NAMALWA (cell line): ENCODE measurements around the gene NDUFB6.
"Not testable (repeated sequence)": the region's sequence is repeated elsewhere in the genome, so short reads cannot be mapped to it uniquely, and the experiment has no call there.

ENCODE experiments used
- DNase-seq: peaks from one replicate; pipeline ENCODE4 v3.0.0-alpha.2; 2015; ENCODE audit warnings: low spot score

The NDUFB6 gene

DNA sequence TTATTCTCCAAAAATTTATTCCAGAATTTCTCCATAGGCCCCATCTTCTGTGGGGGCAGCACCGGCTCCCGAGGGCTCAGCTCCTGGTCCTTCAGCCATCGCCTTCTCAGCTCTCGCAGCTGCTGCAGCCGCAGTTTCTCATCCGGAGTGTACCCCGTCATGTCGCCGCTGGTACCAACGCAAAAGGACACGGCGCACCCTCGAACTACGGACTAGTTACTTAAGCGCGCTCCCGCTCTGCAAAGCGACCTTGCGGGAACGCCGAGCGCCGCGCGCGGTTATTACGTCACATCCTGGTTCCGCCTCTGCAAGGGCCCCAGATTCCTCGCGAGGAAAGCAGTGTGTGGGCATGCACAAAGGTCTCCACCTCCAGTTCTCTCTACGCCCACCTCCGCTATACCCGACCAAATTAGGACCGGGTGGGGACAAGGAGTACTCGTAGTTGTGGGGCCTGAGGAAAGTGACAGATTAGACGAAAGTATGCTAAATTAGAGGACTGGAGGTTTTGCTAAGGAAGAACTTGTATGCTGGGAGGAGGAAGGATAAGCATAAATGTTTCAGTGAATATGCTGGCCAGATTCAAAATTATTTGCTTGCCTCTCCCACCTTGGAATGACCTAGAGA, at the start of gene NDUFB6:
Gene NDUFB6 (minus strand): TSS at position 260 of the 624 bp plus-strand sequence. CDS start 99 bp downstream, at position 161.
- peak; percentile 98 for DNase-seq

- no peak for DNase-seq
Observed at GRCh38 chr9:32618261-32618660, 45.3 kb upstream of the NDUFB6 start.

GRCh38 chr9:32606811-32607210, 33.9 kb upstream of the NDUFB6 start:
- no peak for DNase-seq

- DNase-seq: no peak
Observed at GRCh38 chr9:32603914-32604852, 31.2 kb upstream of the NDUFB6 start.

- not testable (repeated sequence) for DNase-seq
Observed at GRCh38 chr9:32599021-32599420, 26.1 kb upstream of the NDUFB6 start.

DNA sequence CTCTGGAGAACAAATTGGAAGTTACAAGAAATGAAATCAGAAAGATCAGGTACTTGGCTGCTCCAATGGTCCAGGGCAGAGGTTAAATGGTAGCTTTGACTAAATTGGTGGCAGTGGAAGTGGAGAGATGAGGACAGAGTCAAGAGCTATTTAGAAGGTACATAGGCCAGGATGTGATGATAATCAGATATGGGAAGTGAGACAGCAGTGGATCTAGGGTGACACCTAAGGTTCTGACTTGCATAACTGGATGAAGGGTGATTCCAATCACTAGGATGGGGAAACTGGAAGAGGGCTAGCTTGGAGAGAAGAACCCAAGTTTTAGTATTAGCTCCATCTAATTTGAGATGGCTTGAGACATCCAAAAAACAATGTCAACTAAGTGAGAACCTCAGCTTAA, 24.0 kb upstream of the NDUFB6 start:
- no peak for DNase-seq

GRCh38 chr9:32596096-32596865, 23.3 kb upstream of the NDUFB6 start:
- DNase-seq: no peak

DNA sequence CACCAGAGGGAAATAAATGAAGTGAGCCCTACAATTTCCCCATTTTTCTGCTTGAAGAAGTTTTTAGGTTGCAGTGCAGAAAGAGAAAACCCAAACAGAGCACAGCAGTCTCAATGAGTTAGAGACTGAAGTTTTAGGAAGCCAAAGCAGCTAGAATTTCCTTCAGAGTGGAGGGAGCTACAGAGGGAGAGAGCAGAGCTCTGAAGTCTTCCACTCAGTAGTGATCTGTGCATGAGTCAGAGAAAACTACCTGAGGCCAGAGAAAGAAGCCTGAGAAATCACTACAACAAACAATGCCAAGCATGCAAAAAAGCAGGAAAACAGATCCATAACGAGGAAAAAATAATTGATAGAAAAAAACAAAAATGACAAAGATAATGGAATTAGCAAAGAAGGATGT, 17.9 kb upstream of the NDUFB6 start:
- no peak for DNase-seq

GRCh38 chr9:32590476-32590875, 17.5 kb upstream of the NDUFB6 start:
- DNase-seq: no peak

DNA sequence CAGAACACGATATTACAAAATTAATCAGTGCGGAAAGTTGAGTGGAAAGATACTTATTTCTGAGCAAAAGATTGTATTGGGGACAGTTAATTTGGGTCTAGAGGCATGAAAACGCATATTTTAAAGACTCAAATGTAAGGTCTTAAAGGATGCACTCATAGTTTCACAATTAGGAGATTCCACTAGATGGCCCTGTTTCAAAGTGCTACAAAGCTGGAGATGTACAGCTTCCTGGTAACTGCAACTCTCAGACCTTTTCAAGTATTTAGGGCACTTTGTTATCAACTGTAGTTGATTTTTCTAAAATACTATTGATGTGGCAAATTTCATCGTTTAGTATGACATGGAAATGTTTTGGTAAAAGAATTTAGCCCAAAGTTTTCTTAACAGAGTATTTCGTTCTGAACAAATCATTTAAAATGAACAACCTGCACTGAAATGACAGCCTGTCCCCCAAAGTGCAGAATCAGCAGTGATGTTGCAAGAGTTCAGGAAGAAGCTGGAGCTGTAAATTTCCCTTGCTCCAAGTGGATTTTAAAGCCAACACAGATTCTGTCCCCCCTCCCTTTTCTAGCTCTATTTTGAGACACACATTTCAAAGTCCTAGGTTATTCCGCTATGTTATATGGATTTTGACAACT, 16.2 kb upstream of the NDUFB6 start:
- DNase-seq: peak; percentile 64

DNA sequence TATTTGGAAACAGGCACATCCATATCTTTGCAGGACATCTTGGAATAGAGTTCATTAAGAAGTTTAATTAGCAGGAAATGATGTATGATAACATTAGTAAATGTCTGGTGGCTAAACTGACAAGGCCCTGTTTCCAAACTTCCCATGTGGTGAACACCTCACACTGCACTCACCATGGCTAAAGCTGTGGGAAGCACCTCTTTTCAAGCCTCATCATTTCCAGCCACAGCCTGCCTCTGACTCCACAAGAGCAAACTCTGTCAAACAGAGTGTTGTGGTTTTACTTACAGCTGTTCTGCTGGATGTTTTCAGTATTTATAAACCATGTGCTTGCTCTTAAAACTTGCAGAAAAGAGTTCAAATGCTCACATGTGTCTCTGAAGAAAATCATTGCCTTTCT, 14.9 kb upstream of the NDUFB6 start:
- DNase-seq: no peak

GRCh38 chr9:32584784-32585183, 11.8 kb upstream of the NDUFB6 start:
- no peak for DNase-seq

DNA sequence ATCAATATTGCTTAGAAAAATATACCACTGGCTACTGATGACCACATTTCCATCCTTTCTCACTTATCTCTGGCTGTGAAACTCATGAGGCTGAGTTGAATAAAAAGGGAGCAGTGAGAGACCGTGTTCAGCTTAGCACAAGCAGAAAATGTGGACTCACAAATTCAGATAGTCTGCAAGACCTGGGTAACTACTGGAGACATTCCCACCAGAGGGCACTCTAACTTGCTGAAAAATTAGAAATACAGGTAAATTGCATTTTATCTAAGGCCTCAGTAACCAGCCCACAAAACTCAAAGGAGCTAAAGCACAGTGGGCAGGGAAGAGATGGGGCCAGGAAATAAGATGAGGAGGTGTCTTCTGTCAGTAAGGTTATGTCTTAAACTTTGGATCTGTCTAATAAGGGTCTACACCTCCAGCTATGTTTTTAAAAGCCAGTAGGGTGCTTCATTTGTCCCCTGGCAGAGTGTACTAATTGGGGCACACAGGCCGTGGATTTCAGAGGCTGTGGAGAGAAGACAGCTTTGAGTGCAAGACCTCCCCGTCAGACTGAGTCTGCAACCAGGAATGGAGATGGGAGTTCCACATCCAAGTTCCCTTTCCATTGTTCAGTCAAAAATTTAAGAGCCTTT, 8.7 kb upstream of the NDUFB6 start:
- peak; percentile 75 for DNase-seq

DNA sequence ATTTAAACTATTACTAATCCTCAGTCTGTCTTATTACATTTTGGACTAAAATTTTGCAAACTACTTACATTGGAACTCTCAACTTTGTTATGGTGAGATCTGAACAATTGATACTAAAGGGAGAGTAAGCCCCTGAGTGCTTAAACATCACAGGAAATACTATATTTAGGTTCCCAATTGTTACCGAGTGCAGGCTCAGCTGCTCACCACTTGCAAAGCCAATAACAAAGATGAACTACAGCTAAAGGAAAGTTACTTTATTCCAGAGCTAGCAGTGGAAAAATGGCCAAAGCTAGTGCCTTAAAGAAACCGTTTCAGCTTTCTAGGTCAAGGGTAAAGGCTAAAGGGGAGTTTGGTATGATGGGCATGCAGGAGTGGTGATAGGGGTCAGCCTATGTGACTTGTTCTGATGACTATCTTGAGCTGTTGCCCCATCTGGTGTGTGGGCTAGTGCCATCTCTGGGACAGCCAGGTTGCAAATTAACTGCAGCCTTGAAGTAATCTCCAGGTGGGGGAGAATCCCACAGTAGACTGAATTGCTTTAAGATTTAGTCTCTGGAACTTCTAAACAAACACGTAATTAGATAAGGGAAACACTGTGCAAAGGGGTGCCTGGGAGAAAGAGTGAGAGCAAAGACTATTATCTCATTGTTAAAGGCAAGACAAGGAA, 7.8 kb upstream of the NDUFB6 start:
- no peak for DNase-seq

DNA sequence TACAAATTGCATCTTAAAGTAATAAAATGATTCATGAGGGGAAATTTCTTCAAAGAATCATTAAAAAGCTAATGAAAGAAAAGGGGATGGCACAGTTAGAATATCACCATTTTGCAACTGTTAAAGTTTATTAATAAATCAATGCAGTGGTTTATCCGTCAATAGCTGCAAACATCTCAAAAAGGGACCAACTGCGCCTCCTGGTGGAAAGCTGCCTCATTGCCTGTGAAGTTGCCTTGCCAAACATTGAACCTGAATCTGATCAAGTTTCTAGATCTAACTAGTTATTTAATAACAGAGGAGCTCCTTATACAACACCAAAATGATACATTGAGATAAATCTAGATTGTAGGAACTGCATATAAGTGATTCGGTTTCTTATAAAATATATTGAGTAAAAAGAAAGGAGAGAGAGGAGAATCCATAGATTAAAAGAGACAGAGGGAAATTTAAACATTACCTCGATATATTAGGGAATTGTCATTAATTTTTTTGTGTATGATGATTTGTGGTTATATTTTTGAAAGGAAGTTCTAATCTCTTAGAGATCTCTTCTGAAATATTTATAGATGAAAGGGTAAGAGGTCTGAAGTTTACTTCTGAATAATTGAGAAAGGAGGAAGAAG, 6.9 kb upstream of the NDUFB6 start:
- peak; percentile 83 for DNase-seq

- DNase-seq: no peak
Observed at GRCh38 chr9:32578976-32579375, 6.0 kb upstream of the NDUFB6 start.

GRCh38 chr9:32577316-32577715, 4.4 kb upstream of the NDUFB6 start:
- no peak for DNase-seq

DNA sequence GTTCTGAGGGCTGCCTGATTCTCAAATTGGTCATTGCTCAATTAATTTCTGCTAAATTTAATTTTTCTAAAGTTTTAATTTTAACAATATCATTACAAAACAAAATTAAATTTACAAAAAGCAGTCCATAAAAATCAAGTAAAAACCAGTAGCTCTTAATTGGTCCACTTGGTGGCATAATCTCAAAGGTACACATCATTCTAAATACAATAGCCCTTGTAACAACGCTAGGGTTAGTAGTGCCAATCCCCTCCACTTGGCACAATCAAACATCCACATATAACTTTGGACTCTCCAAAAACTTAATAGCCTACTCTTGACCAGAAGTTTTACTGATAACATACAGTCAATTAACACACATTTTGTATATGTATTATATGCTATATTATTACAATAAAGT, 1.9 kb upstream of the NDUFB6 start:
- DNase-seq: peak; percentile 22

DNA sequence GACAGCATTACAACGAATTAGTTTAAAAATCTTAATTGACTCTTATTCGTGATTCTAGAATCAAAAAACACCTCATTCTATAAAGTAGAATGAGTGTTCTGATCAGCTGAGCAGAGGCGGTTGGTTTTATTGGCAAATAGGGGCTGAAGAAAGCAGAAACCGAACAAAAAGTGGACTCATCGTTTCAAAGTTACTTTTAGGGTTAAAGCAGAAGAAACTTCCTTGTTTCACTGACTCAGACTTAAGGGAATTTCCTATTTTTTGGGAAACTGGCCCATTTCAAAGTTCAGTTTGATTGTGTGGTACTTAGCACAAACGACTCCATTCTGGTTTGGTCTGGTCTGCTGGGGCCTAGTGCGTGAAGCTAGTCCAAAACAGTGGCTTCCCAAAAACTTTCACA, 862 bp upstream of the NDUFB6 start:
- no peak for DNase-seq
